ENCODE results near the gene EDNRA.

DNA sequence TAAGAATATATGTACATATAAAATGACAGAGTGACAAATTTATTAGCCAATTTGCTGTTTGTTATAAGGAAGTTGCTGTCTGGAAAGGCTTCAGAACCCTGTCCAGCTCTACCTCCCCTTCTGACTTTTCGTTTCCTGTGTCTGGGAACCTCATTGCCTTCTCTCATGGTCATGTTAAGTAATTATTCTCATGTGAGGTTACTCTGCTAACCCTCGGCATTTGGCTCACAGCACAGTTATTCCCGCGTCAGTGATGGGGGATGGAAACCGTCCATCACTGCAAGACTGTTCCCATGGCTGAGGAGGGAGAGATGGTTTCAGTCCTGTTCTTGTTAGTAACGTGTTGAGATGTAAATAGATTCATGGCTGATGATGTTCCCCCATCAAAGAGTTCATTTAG is 11.9 kb downstream of the EDNRA start:
- TF ChIP-seq ZNF274 (IDR thresholded peaks at IDR 0.05; ENCODE audit: low read depth, low read length): no peak
- no peak for TF ChIP-seq YY1 (IDR thresholded peaks at IDR 0.05; ENCODE audit: insufficient read depth, insufficient read length)
- no peak for TF ChIP-seq SUZ12 (IDR thresholded peaks at IDR 0.05; ENCODE audit: extremely low read depth, insufficient read depth, insufficient read length)

Data from NT2/D1 (cell line).